K562 (cell line): ENCODE measurements around the gene SLIT2.

Experiments
- ELF1 ChIP-seq: fragments of 200-800 bp; sonication (Bioruptor generic); IDR thresholded peaks from 2 replicates; pipeline ENCODE4 v1.6.1; 2016; ENCODE audit warnings: missing genetic modification characterization, missing compliant biosample characterization
- EP300 ChIP-seq: IDR thresholded peaks from 2 replicates; pipeline ENCODE4 v1.6.1; 2012; ENCODE audit warnings: low read length, improper control_type of control experiment
- EZH2 ChIP-seq: IDR thresholded peaks from 2 replicates; pipeline ENCODE4 v1.6.1; 2012; ENCODE audit warnings: low read depth, mild to moderate bottlenecking, inconsistent platforms, low read length, borderline replicate concordance
- HDAC6 ChIP-seq: IDR thresholded peaks from 2 replicates; pipeline ENCODE4 v1.6.1; 2012; ENCODE audit warnings: low read depth, mild to moderate bottlenecking, control low read depth, inconsistent platforms, low read length, moderate library complexity
- MED1 ChIP-seq: sonication (generic); formaldehyde crosslinking; IDR thresholded peaks from 2 replicates; pipeline ENCODE4 v1.8.1; 2023; ENCODE audit warnings: missing genetic modification reagents, borderline replicate concordance
- MTA2 ChIP-seq: fragments of 450-650 bp; IDR thresholded peaks from 2 replicates; pipeline ENCODE4 v1.6.1; 2016; ENCODE audit warnings: low read depth
- MXI1 ChIP-seq: IDR thresholded peaks from 2 replicates; pipeline ENCODE4 v1.6.1; 2011; ENCODE audit warnings: low read depth, mild to moderate bottlenecking, improper control_type of control experiment, low read length
- POLR2A ChIP-seq: fragments of 450-650 bp; conservative IDR thresholded peaks from 2 replicates; pipeline ENCODE4 v1.6.1; 2016
- TARDBP ChIP-seq: fragments of 450-650 bp; IDR thresholded peaks from 2 replicates; pipeline ENCODE4 v1.6.1; 2016
- TCF7 ChIP-seq: sonication (generic); IDR thresholded peaks from 2 replicates; pipeline ENCODE4 v1.6.1; 2016; ENCODE audit warnings: antibody characterized with exemption, borderline replicate concordance
- ZNF143 ChIP-seq: sonication (generic); formaldehyde crosslinking; IDR thresholded peaks from 2 replicates; pipeline ENCODE4 v1.9.0; 2022; ENCODE audit warnings: mild to moderate bottlenecking, missing genetic modification reagents
- TF ChIP-seq, protein P1 (sequence below): sonication (generic); formaldehyde crosslinking; IDR thresholded peaks from 2 replicates; pipeline ENCODE4 v1.5.0; 2020; ENCODE audit warnings: missing genetic modification reagents
- TF ChIP-seq, protein P2 (sequence below), 3 experiments: IDR thresholded peaks in 2 of 3; conservative IDR thresholded peaks in 1 of 3; 2 replicates each; pipeline ENCODE4 v1.5.1; 2011 to 2012; ENCODE audit warnings: low read length in 3 of 3, mild to moderate bottlenecking in 3 of 3, control low read depth in 2 of 3, improper control_type of control experiment in 1 of 3, inconsistent platforms in 1 of 3, low read depth in 1 of 3, mixed read lengths in 1 of 3, moderate library complexity in 1 of 3; ENCODE audit not compliant: insufficient read depth in 2 of 3

DNA sequence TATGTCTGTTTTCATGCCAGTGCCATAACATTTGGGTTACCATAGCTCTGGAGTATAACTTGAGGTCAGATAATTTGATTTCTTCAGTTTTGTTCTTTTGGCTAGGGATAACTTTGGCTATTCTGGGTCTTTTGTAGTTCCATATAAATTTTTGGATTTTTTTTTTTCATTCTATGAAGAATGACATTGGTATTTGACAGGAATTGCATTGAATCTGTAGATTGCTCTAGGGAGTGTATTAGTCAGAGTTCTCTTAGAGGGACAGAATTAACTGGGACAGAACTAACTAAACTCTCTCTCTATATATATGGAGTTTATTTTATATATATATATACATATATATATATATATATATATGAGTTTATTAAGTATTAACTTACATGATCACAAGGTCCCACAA is 32.2 kb upstream of the SLIT2 start:
- TF ChIP-seq MXI1 (no peak), MED1 (no peak), MTA2 (no peak), EP300 (no peak), ZNF143 (CRISPR knock-in tag) (no peak), POLR2A (no peak), ELF1 (tag) (no peak), HDAC6 (no peak), EZH2 (no peak), TCF7 (no peak), TARDBP (no peak)
- TF ChIP-seq, protein P1, sequence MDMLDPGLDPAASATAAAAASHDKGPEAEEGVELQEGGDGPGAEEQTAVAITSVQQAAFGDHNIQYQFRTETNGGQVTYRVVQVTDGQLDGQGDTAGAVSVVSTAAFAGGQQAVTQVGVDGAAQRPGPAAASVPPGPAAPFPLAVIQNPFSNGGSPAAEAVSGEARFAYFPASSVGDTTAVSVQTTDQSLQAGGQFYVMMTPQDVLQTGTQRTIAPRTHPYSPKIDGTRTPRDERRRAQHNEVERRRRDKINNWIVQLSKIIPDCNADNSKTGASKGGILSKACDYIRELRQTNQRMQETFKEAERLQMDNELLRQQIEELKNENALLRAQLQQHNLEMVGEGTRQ: no peak
- TF ChIP-seq, protein P2, sequence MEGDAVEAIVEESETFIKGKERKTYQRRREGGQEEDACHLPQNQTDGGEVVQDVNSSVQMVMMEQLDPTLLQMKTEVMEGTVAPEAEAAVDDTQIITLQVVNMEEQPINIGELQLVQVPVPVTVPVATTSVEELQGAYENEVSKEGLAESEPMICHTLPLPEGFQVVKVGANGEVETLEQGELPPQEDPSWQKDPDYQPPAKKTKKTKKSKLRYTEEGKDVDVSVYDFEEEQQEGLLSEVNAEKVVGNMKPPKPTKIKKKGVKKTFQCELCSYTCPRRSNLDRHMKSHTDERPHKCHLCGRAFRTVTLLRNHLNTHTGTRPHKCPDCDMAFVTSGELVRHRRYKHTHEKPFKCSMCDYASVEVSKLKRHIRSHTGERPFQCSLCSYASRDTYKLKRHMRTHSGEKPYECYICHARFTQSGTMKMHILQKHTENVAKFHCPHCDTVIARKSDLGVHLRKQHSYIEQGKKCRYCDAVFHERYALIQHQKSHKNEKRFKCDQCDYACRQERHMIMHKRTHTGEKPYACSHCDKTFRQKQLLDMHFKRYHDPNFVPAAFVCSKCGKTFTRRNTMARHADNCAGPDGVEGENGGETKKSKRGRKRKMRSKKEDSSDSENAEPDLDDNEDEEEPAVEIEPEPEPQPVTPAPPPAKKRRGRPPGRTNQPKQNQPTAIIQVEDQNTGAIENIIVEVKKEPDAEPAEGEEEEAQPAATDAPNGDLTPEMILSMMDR (IDR thresholded peaks at IDR 0.05 in 2 of 3, conservative IDR thresholded peaks at IDR 0.05 in 1 of 3; ENCODE audit: insufficient read depth in 2 of 3, low read depth in 1 of 3, low read length in 3 of 3): no peak
